Type B pancreatic cell (in vitro differentiated cells): Measurements from ENCODE around the gene KLC3. TPM values are rescaled to one million over a fixed set of nuclear protein-coding genes. Genes with fewer than 3 reads are reported as not detected.

Experiments used
- DNase-seq: peaks from one replicate; pipeline ENCODE4 v3.0.0; 2021; ENCODE audit warnings: mixed read lengths; ENCODE audit not compliant: unreplicated experiment; ENCODE audit errors: extremely low spot score
- H3K27ac Mint-ChIP-seq: 2 replicates; pipeline ENCODE4 v1.8.0; 2021; ENCODE audit warnings: mild to moderate bottlenecking, mixed read lengths
- H3K27me3 Mint-ChIP-seq: 2 replicates; pipeline ENCODE4 v1.8.0; 2021; ENCODE audit warnings: mixed read lengths
- H3K36me3 Mint-ChIP-seq: 2 replicates; pipeline ENCODE4 v1.8.0; 2021; ENCODE audit warnings: mixed read lengths
- H3K4me1 Mint-ChIP-seq: one replicate; pipeline ENCODE4 v1.8.0; 2021; ENCODE audit warnings: mixed read lengths; ENCODE audit not compliant: unreplicated experiment
- H3K4me3 Mint-ChIP-seq: 2 replicates; pipeline ENCODE4 v1.8.0; 2021; ENCODE audit warnings: mild to moderate bottlenecking, mixed read lengths
- H3K9me3 Mint-ChIP-seq: 2 replicates; pipeline ENCODE4 v1.8.0; 2021; ENCODE audit warnings: mixed read lengths
- long read RNA-seq: library from polyadenylated mRNA; unstranded; transcript quantifications from one replicate; pipeline ENCODE4 v2.0.0, GENCODE V29; 2020
- total RNA-seq: library from RNA; stranded (reverse); gene quantifications from 2 replicates; pipeline ENCODE4 v1.2.1, GENCODE V29; 2021; ENCODE audit warnings: low replicate concordance
- TF ChIP-seq, protein P1 (sequence below): fragments of 200-600 bp; sonication (generic); conservative IDR thresholded peaks from 2 replicates; pipeline ENCODE4 v1.5.0; 2021; ENCODE audit warnings: antibody characterized with exemption, mild to moderate bottlenecking

Gene KLC3
- 4.9 and 12.8 TPM in 2 replicates for total RNA-seq
- long read RNA-seq: 0 reads

DNA sequence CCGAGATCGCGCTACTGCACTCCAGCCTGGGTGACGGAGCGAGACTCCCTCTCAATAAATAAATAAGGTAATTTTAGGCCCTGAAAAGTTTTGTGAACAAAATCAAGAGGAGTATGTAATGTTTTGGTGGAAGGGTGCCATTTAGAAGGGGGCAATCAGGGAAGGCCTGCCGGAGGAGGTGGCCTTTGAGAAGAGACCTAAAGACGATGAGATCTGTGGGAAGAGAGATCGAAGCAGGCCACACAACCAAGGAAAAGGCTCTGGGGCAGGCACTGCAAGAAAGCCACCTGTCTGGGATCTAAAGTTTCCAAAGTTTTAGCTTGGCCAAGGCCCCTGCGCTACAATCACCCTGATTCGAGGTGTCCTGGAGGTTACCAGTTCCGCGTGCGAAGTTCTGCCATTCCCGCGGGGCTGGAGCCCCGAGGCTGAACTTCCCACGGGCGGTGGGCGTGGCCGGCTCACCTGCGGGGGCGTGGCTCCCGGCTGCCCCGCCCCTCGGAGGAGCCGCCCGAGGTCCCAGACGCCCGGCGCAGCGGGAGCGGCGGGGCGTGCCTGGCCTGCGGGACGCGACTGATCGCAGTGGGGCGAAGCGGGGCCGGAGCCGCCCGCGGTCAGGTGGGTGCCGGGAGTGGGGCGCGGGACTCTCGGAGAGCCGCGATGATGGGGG lies at the start of gene KLC3:
Gene KLC3, plus strand, starts transcription at position 519 of the 667 bp plus-strand sequence. CDS start 4,792 bp downstream, outside the sequence.
- H3K4me3 Mint-ChIP-seq: peak within 1 kb of the TSS; percentile 83
- H3K36me3 Mint-ChIP-seq: no peaks in the 10 kb centered on the region
- TF ChIP-seq, protein P1, sequence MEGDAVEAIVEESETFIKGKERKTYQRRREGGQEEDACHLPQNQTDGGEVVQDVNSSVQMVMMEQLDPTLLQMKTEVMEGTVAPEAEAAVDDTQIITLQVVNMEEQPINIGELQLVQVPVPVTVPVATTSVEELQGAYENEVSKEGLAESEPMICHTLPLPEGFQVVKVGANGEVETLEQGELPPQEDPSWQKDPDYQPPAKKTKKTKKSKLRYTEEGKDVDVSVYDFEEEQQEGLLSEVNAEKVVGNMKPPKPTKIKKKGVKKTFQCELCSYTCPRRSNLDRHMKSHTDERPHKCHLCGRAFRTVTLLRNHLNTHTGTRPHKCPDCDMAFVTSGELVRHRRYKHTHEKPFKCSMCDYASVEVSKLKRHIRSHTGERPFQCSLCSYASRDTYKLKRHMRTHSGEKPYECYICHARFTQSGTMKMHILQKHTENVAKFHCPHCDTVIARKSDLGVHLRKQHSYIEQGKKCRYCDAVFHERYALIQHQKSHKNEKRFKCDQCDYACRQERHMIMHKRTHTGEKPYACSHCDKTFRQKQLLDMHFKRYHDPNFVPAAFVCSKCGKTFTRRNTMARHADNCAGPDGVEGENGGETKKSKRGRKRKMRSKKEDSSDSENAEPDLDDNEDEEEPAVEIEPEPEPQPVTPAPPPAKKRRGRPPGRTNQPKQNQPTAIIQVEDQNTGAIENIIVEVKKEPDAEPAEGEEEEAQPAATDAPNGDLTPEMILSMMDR: no peak
- no peaks in the 10 kb centered on the region for H3K4me1 Mint-ChIP-seq
- H3K9me3 Mint-ChIP-seq: no peaks in the 10 kb centered on the region
- no peak for DNase-seq
- peaks cover 28% of the 10 kb centered on the region for H3K27me3 Mint-ChIP-seq
- H3K27ac Mint-ChIP-seq: peak within 1 kb of the TSS; percentile 39

DNA sequence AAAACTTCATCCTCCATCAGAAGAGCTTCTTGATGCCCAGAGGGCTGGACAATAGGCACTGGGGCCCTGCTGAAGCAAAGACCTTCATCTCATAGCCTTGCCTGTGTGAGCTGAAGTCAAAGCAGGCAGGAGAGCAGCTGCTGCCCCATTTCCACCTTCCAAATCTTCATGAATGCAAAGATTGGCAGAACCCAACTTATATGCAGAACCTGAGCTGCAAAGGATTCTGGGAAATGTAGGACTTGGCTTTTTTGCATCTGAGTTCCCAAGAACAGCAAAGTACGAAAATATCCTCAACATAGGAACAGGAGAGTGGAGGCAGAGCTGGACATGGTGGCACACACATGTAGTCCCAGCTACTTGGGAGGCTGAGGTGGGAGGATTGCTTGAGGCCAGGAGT lies 48.7 kb upstream of the KLC3 start:
- no peaks in the 10 kb centered on the region for H3K4me1 Mint-ChIP-seq
- TF ChIP-seq, protein P1: no peak
- peaks cover 28% of the 10 kb centered on the region for H3K36me3 Mint-ChIP-seq
- H3K4me3 Mint-ChIP-seq: no peak overlapping the region
- no peak for DNase-seq
- no peaks in the 10 kb centered on the region for H3K27me3 Mint-ChIP-seq
- H3K9me3 Mint-ChIP-seq: no peaks in the 10 kb centered on the region
- no peak overlapping the region for H3K27ac Mint-ChIP-seq

DNA sequence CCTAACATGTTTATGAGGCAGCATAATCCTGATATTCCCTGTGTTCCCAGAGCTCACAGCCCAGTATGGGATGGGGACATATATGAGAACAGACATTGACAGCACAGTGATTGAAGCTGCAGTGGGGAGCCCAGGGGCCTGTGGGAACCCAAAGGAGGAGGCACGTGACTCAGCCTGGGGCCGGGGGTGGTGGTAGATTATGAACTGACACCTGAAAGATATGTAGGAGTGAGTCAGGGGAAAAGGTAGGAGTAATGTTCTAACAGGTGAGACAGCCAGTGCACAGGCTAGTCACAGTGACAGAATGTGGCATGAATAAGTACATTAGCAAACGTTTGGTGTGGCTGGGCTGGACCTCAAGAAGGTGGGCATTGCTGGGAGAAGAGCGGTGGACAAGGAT lies 46.9 kb upstream of the KLC3 start:
- H3K9me3 Mint-ChIP-seq: no peaks in the 10 kb centered on the region

DNA sequence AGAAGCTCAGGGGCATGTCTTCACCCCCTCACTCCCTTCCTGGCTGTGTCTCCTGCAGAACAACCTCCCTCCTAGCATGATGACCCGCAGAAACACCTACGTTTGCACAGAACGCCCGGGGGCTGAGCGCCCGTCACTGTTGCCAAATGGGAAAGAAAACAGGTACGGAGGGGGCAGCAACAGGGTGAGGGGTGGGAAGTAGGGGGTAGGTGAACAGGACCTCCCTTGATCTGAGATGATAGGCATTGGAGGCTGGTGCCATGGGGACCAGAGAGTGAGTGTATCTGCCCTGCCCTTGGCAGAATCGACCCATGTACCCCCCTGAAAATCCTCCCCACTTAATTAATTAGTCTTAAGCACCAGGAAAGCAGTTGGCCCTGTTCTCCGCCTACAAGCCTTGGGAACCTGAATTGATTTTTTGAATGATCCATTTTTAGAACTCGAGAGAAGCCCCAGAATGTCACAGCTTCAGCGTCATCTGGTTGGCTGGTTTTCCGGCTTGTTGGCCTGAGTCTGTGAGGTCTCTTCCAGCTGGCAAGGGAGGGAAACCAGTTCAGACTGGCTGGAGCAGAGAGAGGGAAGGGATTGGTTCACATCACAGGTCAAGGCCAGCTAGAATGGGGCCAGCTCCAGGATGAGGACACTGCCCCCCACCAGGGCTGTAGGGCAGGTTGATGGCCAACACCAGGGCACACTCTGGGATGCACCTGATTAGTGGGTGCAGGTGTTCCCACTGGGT lies 46.1 kb upstream of the KLC3 start:
- peaks cover 37% of the 10 kb centered on the region for H3K36me3 Mint-ChIP-seq
- H3K27ac Mint-ChIP-seq: no peak overlapping the region
- H3K27me3 Mint-ChIP-seq: no peaks in the 10 kb centered on the region
- DNase-seq: no peak
- H3K4me3 Mint-ChIP-seq: no peak overlapping the region
- no peaks in the 10 kb centered on the region for H3K4me1 Mint-ChIP-seq
- TF ChIP-seq, protein P1: no peak
- no peaks in the 10 kb centered on the region for H3K9me3 Mint-ChIP-seq

More for the DNA sequence above, 46.9 kb upstream of the KLC3 start:
- H3K27ac Mint-ChIP-seq: no peak overlapping the region
- DNase-seq: no peak
- peaks cover 34% of the 10 kb centered on the region for H3K36me3 Mint-ChIP-seq
- H3K4me1 Mint-ChIP-seq: no peaks in the 10 kb centered on the region
- no peaks in the 10 kb centered on the region for H3K27me3 Mint-ChIP-seq
- TF ChIP-seq, protein P1: no peak
- no peak overlapping the region for H3K4me3 Mint-ChIP-seq

DNA sequence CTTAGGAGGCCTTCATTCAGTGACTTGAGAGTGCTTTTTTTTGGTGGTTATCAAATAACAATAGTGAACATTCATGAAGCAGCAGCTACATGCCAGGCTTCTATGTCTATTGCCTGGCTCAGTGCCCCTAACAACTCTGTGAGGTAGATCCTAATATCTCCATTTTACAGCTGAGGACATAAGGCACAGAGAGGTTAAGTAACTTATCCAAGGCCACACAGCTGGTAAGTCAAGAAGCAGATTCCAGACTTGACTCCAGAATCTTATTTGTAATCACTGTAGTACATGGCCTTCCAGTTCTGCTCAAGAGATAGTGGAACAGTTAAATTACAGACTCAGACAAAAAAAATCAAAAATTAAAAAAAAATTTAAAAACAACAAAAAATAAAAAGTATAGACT lies 44.7 kb upstream of the KLC3 start:
- no peak overlapping the region for H3K4me3 Mint-ChIP-seq
- no peaks in the 10 kb centered on the region for H3K9me3 Mint-ChIP-seq
- no peaks in the 10 kb centered on the region for H3K4me1 Mint-ChIP-seq
- TF ChIP-seq, protein P1: no peak
- no peak overlapping the region for H3K27ac Mint-ChIP-seq
- DNase-seq: no peak
- peaks cover 41% of the 10 kb centered on the region for H3K36me3 Mint-ChIP-seq
- H3K27me3 Mint-ChIP-seq: no peaks in the 10 kb centered on the region
